ENCODE measurements around the gene C13orf46.

GRCh38 chr13:113937527-113938180 is 36.2 kb downstream of the C13orf46 start:
- TF ChIP-seq POLR2A (IDR thresholded peaks at IDR 0.05): no peak
- TF ChIP-seq CTCF (IDR thresholded peaks at IDR 0.05): no peak

All from body of pancreas (tissue), 4 donors.